ENCODE measurements around the gene BTBD9. TPM values are rescaled to one million over a fixed set of nuclear protein-coding genes. Genes with fewer than 3 reads are reported as not detected.
A peak's percentile ranks its signal among the peaks of the same experiment; 100 is the strongest.

BTBD9 gene
- total and polyA plus RNA-seq, 4 experiments from 2014 or later, result 5.2 to 40.4 (median 32.3) TPM

DNA sequence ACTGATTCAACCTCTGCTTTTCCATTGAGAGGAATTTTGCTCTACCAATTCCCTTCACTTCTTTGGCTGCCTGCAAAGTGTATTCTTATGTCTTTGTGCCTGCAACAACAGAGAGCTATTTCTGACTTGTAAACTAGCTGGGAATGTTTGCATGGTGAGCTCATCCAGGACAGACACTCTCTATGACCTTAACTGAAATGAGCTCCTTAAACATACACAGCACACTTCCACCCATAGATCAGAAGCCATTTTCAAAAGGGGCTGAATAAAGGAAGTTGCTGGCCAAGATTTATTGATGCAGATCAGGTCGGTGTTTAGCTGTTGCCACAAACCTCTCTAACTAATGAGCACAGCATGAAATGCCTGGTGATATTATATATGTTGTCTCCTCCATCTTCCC is 377.7 kb downstream of the BTBD9 start:
- POLR2A ChIA-PET (ENCODE audit: partially characterized antibody), result no interaction called here
- Histone ChIP-seq H3K9me3 (ENCODE audit: control insufficient read depth in 1 of 2, low read length in 2 of 2) (no peaks in the 10 kb centered on the region), H3K4me1 (ENCODE audit: insufficient read depth, low read length) (no peaks in the 10 kb centered on the region), H3K4me3 (ENCODE audit: low read length in 2 of 2) (no peak overlapping the region), H3K27me3 (ENCODE audit: insufficient read depth, low read length) (no peaks in the 10 kb centered on the region), H3K36me3 (ENCODE audit: insufficient read depth, low read length) (no peaks in the 10 kb centered on the region), H3K27ac (ENCODE audit: low read depth, low read length) (no peak overlapping the region)
- Mint-ChIP-seq H3K27me3 (no peaks in the 10 kb centered on the region), H3K4me3 (no peak overlapping the region), H3K9me3 (no peaks in the 10 kb centered on the region), H3K36me3 (peaks cover 25 to 36% of the 10 kb centered on the region in 2 donors), H3K27ac (no peak overlapping the region), H3K4me1 (peaks cover 0 to 17% (median 15%) of the 10 kb centered on the region in 4 donors)
- CTCF ChIA-PET (ENCODE audit: partially characterized antibody), result no interaction called here
- no peak for DNase-seq
- intact Hi-C loops (cut with micrococcal nuclease), result no loop called here

DNA sequence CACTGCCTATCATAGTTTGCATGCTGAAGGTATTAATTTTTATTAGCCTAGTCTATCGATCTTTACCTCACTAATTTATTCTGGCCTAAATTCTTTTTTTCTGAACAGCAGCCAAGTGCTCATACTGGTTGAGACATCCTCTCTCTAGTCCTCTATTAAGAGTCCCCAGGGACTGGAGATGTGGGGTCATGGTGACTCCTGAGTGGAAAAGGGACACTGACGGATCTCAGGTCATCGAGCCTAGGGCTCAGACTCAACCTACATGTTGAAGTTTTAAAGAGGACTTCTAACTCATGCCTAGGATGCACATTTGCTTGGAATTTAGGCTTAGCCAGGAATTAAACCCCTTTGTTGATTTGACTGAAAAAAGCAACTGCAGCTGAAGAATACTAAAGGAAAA is 378.1 kb downstream of the BTBD9 start:
- Histone ChIP-seq H3K36me3 (ENCODE audit: insufficient read depth, low read length) (no peaks in the 10 kb centered on the region), H3K4me1 (ENCODE audit: insufficient read depth, low read length) (no peaks in the 10 kb centered on the region), H3K27me3 (ENCODE audit: insufficient read depth, low read length) (no peaks in the 10 kb centered on the region), H3K27ac (ENCODE audit: low read depth, low read length) (no peak overlapping the region), H3K4me3 (ENCODE audit: low read length in 2 of 2) (no peak overlapping the region), H3K9me3 (ENCODE audit: control insufficient read depth in 1 of 2, low read length in 2 of 2) (no peaks in the 10 kb centered on the region)
- Mint-ChIP-seq H3K36me3 (peaks cover 25 to 34% of the 10 kb centered on the region in 2 donors), H3K9me3 (no peaks in the 10 kb centered on the region), H3K4me1 (peaks cover 0 to 17% (median 15%) of the 10 kb centered on the region in 4 donors), H3K4me3 (no peak overlapping the region), H3K27me3 (no peaks in the 10 kb centered on the region), H3K27ac (peak overlapping the region in 1 of 7 donors; percentile 33)
- DNase-seq, result no peak
- ChIA-PET CTCF (ENCODE audit: partially characterized antibody) (interaction anchor here (1.2 kb wide), 1 partner anchor 16 kb away, joined by 3 read pairs; no protein-coding TSS in a partner anchor), POLR2A (ENCODE audit: partially characterized antibody) (no interaction called here)
- intact Hi-C loops (cut with micrococcal nuclease), result no loop called here

DNA sequence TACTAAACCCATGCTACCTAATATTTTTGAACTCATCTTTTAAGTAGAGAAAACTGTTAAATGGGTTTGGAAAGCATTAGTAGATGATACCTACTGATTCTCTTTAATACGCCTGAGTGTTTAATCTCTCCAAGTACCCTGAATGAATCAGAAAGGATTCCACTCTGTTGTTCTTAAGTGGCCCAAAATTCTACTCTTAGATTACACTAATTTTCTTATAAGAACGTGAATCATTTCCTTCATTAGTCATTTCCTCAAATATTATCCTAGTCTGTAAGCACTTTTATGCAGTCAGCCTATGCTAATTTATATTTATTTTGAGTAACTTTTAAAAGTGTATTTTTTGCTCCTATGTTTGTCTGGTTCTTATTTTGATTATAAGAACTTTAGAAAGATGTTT is 380.0 kb downstream of the BTBD9 start:
- no peak overlapping the region for H3K4me3 ChIP-seq (ENCODE audit: low read length in 2 of 2)
- Mint-ChIP-seq H3K9me3 (no peaks in the 10 kb centered on the region), H3K36me3 (peaks cover 41 to 49% of the 10 kb centered on the region in 2 donors), H3K4me1 (peaks cover 0 to 16% (median 12%) of the 10 kb centered on the region in 4 donors), H3K27me3 (no peaks in the 10 kb centered on the region), H3K27ac (peak overlapping the region in 1 of 7 donors; percentile 15), H3K4me3 (no peak overlapping the region)
- no peak overlapping the region for H3K27ac ChIP-seq (ENCODE audit: low read depth, low read length)
- peaks cover 4% of the 10 kb centered on the region for H3K36me3 ChIP-seq (ENCODE audit: insufficient read depth, low read length)
- intact Hi-C loops (cut with micrococcal nuclease), result no loop called here
- POLR2A ChIA-PET (ENCODE audit: partially characterized antibody), result no interaction called here
- no peak for DNase-seq
- H3K27me3 ChIP-seq (ENCODE audit: insufficient read depth, low read length), result no peaks in the 10 kb centered on the region
- no peaks in the 10 kb centered on the region for H3K4me1 ChIP-seq (ENCODE audit: insufficient read depth, low read length)
- CTCF ChIA-PET (ENCODE audit: partially characterized antibody), result no interaction called here
- H3K9me3 ChIP-seq (ENCODE audit: control insufficient read depth in 1 of 2, low read length in 2 of 2), result no peaks in the 10 kb centered on the region

DNA sequence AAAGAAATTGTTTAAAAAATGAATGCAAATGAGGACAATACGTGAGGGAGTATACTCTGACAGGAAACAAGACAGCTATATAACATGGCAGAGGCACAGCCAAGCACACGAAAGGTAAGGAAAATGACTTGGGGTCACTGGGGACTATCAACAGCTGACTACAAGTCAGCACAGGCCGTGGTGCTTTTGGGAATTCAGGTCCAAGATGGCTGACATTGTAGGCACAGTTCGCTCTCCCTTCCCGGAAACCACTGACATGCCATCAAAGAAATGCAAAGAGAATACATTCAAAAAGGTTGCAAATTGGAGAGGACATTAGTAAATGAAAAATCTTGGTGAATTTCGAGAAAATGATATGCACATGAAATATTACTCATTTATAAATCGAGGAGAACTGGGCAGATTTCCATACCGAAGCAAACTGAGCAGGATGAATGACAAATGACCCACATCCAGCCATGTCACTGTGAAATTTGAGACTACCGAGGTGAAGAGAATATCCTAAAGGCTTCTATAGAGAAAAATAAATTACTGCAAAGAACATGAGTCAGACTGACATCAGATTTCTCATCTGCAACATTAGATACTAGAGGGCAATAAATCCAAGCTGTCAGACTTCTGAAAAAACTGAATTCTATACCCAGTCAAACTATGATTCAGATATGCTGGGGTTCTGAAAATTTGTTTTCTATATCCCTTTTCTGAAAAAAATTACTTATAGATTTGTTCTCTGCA is 391.1 kb downstream of the BTBD9 start:
- Mint-ChIP-seq H3K27me3 (no peaks in the 10 kb centered on the region), H3K27ac (no peak overlapping the region), H3K4me3 (no peak overlapping the region), H3K36me3 (peaks cover 23 to 44% of the 10 kb centered on the region in 2 donors), H3K9me3 (no peaks in the 10 kb centered on the region), H3K4me1 (peaks cover 0 to 3% (median 0%) of the 10 kb centered on the region in 4 donors)
- no peak for DNase-seq
- no peaks in the 10 kb centered on the region for H3K9me3 ChIP-seq (ENCODE audit: control insufficient read depth in 1 of 2, low read length in 2 of 2)
- no peak overlapping the region for H3K27ac ChIP-seq (ENCODE audit: low read depth, low read length)
- CTCF ChIA-PET (ENCODE audit: partially characterized antibody), result no interaction called here
- no peaks in the 10 kb centered on the region for H3K36me3 ChIP-seq (ENCODE audit: insufficient read depth, low read length)
- POLR2A ChIA-PET (ENCODE audit: partially characterized antibody), result no interaction called here
- no peak overlapping the region for H3K4me3 ChIP-seq (ENCODE audit: low read length in 2 of 2)
- H3K27me3 ChIP-seq (ENCODE audit: insufficient read depth, low read length), result no peaks in the 10 kb centered on the region
- intact Hi-C loops (cut with micrococcal nuclease), result no loop called here
- H3K4me1 ChIP-seq (ENCODE audit: insufficient read depth, low read length), result no peaks in the 10 kb centered on the region

DNA sequence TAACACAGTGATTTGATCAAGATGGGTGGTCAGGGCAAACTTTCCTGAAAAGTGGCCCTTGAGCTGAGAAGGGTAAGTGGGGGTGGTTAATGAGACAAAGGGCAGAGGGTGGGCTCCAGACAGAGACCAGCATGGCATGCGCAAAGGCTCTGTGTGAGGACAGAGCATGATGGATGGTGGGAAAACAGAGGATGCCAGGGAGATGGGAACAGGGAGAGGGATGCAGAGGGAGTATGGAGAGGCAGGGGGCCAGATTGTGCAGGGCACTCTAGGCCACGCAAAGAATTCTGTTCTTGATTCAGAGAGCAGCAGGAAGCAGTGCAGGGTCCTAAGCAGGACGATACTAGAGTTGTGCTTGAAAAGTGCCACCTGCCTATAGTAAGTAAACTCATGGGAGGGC is 394.4 kb downstream of the BTBD9 start:
- CTCF ChIA-PET (ENCODE audit: partially characterized antibody), result interaction anchor here (0.7 kb wide), 1 partner anchor 16 kb away, joined by 3 read pairs; no protein-coding TSS in a partner anchor
- intact Hi-C loops (cut with micrococcal nuclease), result no loop called here
- DNase-seq, result no peak
- H3K36me3 Mint-ChIP-seq, result peaks cover 22 to 46% of the 10 kb centered on the region in 2 donors
- no peak overlapping the region for H3K4me3 ChIP-seq (ENCODE audit: low read length in 2 of 2)
- POLR2A ChIA-PET (ENCODE audit: partially characterized antibody), result no interaction called here
- H3K4me3 Mint-ChIP-seq, result peak overlapping the region in 1 of 8 donors; percentile 14
- H3K4me1 Mint-ChIP-seq, result peaks cover 0 to 6% (median 0%) of the 10 kb centered on the region in 4 donors
- peaks cover 0 to 1% (median 0%) of the 10 kb centered on the region in 8 donors for H3K9me3 Mint-ChIP-seq
- no peaks in the 10 kb centered on the region for H3K9me3 ChIP-seq (ENCODE audit: control insufficient read depth in 1 of 2, low read length in 2 of 2)
- no peaks in the 10 kb centered on the region for H3K27me3 Mint-ChIP-seq
- no peaks in the 10 kb centered on the region for H3K36me3 ChIP-seq (ENCODE audit: insufficient read depth, low read length)
- H3K4me1 ChIP-seq (ENCODE audit: insufficient read depth, low read length), result no peaks in the 10 kb centered on the region
- H3K27ac Mint-ChIP-seq, result peak overlapping the region in 1 of 7 donors; percentile 20
- no peak overlapping the region for H3K27ac ChIP-seq (ENCODE audit: low read depth, low read length)
- no peaks in the 10 kb centered on the region for H3K27me3 ChIP-seq (ENCODE audit: insufficient read depth, low read length)

DNA sequence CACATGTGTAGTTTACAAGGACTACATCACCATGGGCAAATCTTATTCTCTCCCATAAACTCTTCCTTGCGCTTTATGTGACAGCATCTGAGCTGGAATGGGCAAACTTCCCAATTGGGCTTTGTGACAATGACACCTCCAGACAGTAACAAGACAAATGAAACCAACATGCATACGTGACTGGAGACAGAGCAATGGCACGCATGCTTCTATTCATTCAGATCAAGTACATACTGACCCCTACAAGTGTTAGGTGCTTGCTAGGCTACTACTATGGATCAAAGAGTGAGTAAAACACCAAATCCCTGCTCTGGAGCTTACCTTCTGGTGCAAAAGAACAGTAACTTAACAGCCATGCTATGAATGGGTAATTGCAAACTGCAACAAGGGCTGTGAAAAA is 394.9 kb downstream of the BTBD9 start:
- H3K27me3 Mint-ChIP-seq, result no peaks in the 10 kb centered on the region
- H3K4me3 Mint-ChIP-seq, result no peak overlapping the region
- POLR2A ChIA-PET (ENCODE audit: partially characterized antibody), result no interaction called here
- Histone ChIP-seq H3K9me3 (ENCODE audit: control insufficient read depth in 1 of 2, low read length in 2 of 2) (no peaks in the 10 kb centered on the region), H3K27me3 (ENCODE audit: insufficient read depth, low read length) (no peaks in the 10 kb centered on the region), H3K4me3 (ENCODE audit: low read length in 2 of 2) (no peak overlapping the region), H3K4me1 (ENCODE audit: insufficient read depth, low read length) (no peaks in the 10 kb centered on the region), H3K27ac (ENCODE audit: low read depth, low read length) (no peak overlapping the region), H3K36me3 (ENCODE audit: insufficient read depth, low read length) (no peaks in the 10 kb centered on the region)
- peaks cover 0 to 6% (median under 1%) of the 10 kb centered on the region in 4 donors for H3K4me1 Mint-ChIP-seq
- intact Hi-C loops (cut with micrococcal nuclease), result no loop called here
- H3K9me3 Mint-ChIP-seq, result peaks cover 0 to 1% (median 0%) of the 10 kb centered on the region in 8 donors
- H3K36me3 Mint-ChIP-seq, result peaks cover 22 to 46% of the 10 kb centered on the region in 2 donors
- DNase-seq, result no peak
- CTCF ChIA-PET (ENCODE audit: partially characterized antibody), result no interaction called here
- no peak overlapping the region for H3K27ac Mint-ChIP-seq

DNA sequence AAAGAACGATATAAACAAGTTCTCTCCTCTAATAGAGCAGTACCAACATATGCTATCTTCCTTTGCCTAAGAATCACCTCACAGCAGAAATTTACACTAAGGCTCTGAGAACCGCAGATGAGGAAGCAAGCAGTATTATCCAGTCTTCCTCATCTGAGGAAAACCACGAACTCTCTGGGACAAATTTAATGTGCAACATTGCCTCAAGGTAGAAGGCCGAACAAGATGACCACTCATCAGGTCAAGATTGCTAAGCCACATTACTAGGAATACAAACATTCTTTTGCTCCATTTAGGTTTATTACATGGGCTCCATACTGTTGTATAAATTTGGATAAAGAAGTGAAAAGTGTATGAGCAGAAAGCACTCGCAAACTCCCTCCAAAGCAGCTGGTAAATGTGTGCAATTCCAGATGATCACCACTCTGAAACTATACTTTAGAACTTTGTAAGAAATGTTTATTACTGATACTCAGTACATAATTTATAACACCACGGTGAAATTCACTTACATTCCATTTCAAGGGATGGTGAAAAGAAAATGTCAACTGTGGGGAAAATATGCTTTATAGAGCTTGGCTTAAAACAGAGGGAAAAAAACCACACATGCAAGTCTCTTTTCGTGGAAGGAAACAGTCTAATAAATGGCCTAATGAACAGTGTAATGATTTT is 398.4 kb downstream of the BTBD9 start:
- no peak overlapping the region for H3K27ac Mint-ChIP-seq
- H3K36me3 Mint-ChIP-seq, result peaks cover 14 to 26% of the 10 kb centered on the region in 2 donors
- ChIA-PET POLR2A (ENCODE audit: partially characterized antibody) (no interaction called here), CTCF (ENCODE audit: partially characterized antibody) (no interaction called here)
- H3K9me3 Mint-ChIP-seq, result peaks cover 0 to 1% (median 0%) of the 10 kb centered on the region in 8 donors
- Histone ChIP-seq H3K27me3 (ENCODE audit: insufficient read depth, low read length) (no peaks in the 10 kb centered on the region), H3K36me3 (ENCODE audit: insufficient read depth, low read length) (no peaks in the 10 kb centered on the region), H3K9me3 (ENCODE audit: control insufficient read depth in 1 of 2, low read length in 2 of 2) (no peaks in the 10 kb centered on the region), H3K27ac (ENCODE audit: low read depth, low read length) (no peak overlapping the region), H3K4me3 (ENCODE audit: low read length in 2 of 2) (no peak overlapping the region), H3K4me1 (ENCODE audit: insufficient read depth, low read length) (no peaks in the 10 kb centered on the region)
- H3K4me1 Mint-ChIP-seq, result peaks cover 0 to 6% (median 2%) of the 10 kb centered on the region in 4 donors
- H3K4me3 Mint-ChIP-seq, result no peak overlapping the region
- H3K27me3 Mint-ChIP-seq, result no peaks in the 10 kb centered on the region
- DNase-seq, result no peak
- intact Hi-C loops (cut with micrococcal nuclease), result no loop called here

All from CD4-positive, alpha-beta memory T cell (primary cell).